Erythroblast (primary cell): ENCODE measurements around the gene SATB2.

ENCODE experiments used
- DNase-seq, 2 experiments: peaks; one replicate each; lab custom pipeline; 2025; lab: John Stamatoyannopoulos, UW
- GATA1 ChIP-seq: IDR thresholded peaks from 2 replicates; pipeline ENCODE4 v1.6.1; 2011; ENCODE audit warnings: low read depth, mild to moderate bottlenecking, control low read depth, low read length, moderate library complexity
- POLR2A ChIP-seq: IDR thresholded peaks from 2 replicates; pipeline ENCODE4 v1.6.1; 2011; ENCODE audit warnings: mild to moderate bottlenecking, low read length

SATB2 gene

DNA sequence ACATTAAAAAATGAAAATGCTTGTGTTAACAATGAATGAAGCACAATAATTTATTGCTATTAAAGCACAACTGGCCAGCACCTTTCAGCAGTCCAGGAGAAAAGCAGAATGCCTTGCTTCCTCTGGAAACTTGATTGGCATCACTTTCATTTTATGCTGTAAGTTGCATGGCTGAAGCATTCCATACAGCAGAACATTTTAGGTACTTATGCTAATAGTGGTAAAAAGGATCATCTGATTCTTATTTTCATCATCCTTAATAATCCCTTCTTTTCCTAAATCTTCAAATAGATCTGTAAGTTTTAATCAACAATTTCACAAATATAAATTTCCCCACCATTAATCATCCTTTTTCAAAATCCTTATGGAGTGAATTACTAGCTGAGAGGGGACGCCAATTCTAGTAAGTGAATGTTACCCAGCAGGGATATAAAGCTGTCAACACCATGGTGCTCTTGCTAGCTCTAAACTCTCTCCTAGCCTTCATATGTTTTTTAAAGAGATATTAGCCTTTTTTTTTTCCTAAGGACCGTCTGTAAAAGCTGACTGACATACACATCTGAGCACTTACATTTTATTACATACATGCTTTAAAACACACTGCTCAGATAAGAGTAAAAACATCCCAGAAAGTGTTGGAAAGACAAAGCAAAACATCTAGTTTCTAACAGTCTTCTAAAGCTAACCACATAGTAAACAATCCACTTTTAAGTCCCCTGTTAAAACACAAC lies 5.3 kb downstream of the SATB2 start:
- TF ChIP-seq POLR2A (no peak), GATA1 (no peak)
- no peak for DNase-seq

- no peak for TF ChIP-seq GATA1
- TF ChIP-seq POLR2A: no peak
- no peak for DNase-seq
Observed at GRCh38 chr2:199449956-199450355, 7.8 kb downstream of the SATB2 start.

- DNase-seq: no peak
- TF ChIP-seq POLR2A (no peak), GATA1 (no peak)
Observed at GRCh38 chr2:199449455-199449854, 8.3 kb downstream of the SATB2 start.

DNA sequence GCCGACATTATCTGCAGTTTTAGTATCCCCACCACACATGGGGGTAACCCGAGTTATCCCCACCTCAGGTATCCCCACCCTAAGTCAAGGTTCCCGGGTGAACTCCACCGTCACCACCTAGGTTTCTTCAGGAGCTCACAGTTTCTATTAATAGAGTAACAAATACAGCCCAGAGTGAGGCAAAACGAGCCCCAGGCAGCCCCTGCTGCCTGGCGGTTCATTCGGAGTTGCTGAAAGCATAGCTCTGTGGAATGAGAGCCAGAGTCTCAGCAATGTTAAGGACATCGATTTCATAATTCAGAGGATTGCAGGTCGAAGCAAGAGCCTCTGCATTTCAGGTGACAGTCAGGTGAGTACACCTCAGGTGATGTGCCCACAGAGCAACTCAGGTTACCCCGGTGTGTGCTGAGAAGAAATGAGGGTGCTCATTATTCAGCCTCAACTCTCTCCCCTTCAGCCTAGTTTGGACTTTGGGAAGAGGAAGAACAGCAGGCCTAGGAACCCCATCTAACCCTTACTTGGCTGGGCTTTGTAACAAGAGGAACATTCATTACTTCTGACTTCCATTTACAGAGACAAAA lies 10.7 kb downstream of the SATB2 start:
- TF ChIP-seq POLR2A (no peak), GATA1 (no peak)
- no peak for DNase-seq

DNA sequence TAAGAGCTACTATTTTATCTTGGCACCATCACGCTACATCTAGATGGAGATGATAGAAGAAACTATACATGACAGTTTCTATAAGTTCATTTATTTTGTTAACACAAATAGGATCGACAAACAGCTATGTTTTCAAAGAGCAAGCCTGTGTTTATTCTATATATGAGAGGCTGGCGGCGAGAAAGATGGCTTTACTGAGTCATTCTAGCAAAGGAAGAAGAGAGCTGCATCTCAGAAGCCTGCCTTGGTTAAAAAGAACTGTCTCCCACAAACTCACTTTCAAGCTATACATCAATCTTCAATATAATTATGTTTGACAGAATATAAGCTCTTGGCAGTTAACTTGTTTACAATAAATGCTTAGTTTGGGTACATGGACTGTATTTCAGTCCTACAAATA lies 13.0 kb downstream of the SATB2 start:
- no peak for TF ChIP-seq GATA1
- no peak for TF ChIP-seq POLR2A
- DNase-seq: no peak

- TF ChIP-seq POLR2A (no peak), GATA1 (no peak)
- no peak for DNase-seq
Observed at GRCh38 chr2:199443589-199444130, 14.1 kb downstream of the SATB2 start.

- TF ChIP-seq POLR2A: no peak
- no peak for TF ChIP-seq GATA1
- DNase-seq: no peak
Observed at GRCh38 chr2:199442173-199442572, 15.6 kb downstream of the SATB2 start.

GRCh38 chr2:199441759-199442158 lies 16.0 kb downstream of the SATB2 start:
- no peak for DNase-seq

GRCh38 chr2:199440118-199440517 lies 17.6 kb downstream of the SATB2 start:
- no peak for TF ChIP-seq GATA1
- TF ChIP-seq POLR2A: no peak
- no peak for DNase-seq

More at GRCh38 chr2:199441759-199442158, 16.0 kb downstream of the SATB2 start:
- TF ChIP-seq POLR2A (no peak), GATA1 (no peak)

DNA sequence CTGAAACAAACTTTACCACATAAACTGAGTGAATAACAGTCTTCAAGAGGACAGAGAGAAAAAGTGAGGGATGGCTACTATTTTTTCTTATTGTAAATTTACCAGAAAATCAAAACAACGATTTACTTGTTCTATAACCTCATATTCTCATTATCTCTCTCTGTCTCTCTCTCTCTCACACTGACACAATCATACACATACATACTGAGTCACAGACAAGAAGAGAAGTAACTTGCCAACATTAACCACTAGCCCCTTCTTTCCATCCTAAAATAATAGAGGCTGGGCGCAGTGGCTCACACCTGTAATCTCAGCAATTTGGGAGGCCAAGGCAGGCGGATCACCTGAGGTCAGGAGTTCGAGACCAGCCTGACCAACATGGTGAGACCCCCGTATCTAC lies 18.2 kb downstream of the SATB2 start:
- TF ChIP-seq GATA1 (no peak), POLR2A (no peak)

GRCh38 chr2:199439066-199439465 lies 18.7 kb downstream of the SATB2 start:
- no peak for DNase-seq
- no peak for TF ChIP-seq GATA1
- no peak for TF ChIP-seq POLR2A

More for the DNA sequence above, 18.2 kb downstream of the SATB2 start:
- DNase-seq: no peak

- no peak for DNase-seq
- TF ChIP-seq GATA1 (no peak), POLR2A (no peak)
Observed at GRCh38 chr2:199434555-199434954, 23.2 kb downstream of the SATB2 start.

GRCh38 chr2:199433204-199433832 lies 24.4 kb downstream of the SATB2 start:
- TF ChIP-seq GATA1 (no peak), POLR2A (no peak)
- no peak for DNase-seq

GRCh38 chr2:199431746-199432213 lies 26.0 kb downstream of the SATB2 start:
- TF ChIP-seq POLR2A (no peak), GATA1 (no peak)
- no peak for DNase-seq

DNA sequence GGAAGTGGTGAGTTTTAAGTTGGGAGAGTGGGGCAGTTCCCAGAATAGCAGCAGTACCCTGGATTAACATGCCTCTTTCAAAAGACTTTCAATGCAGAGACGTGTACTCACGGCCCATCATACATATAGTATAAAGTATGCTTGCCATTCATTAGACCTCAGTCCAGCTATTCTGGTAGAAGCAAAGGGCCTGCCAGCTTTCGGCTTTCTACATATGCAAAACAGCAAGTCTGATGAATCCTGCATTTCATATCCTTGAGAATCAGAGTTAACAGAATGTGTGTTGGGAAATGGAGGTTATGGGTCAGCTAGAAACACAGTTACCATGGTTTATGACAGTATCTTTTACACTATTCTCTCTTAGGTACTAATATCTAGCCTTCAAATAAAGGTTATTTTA lies 27.5 kb downstream of the SATB2 start:
- DNase-seq: no peak
- TF ChIP-seq GATA1 (no peak), POLR2A (no peak)
